ENCODE data around the gene LYRM4. TPM values are rescaled to one million over a fixed set of nuclear protein-coding genes. Genes with fewer than 3 reads are reported as not detected.

Gene LYRM4
- polyA plus RNA-seq, 1 donor from 2014 or later: 29.3 TPM

DNA sequence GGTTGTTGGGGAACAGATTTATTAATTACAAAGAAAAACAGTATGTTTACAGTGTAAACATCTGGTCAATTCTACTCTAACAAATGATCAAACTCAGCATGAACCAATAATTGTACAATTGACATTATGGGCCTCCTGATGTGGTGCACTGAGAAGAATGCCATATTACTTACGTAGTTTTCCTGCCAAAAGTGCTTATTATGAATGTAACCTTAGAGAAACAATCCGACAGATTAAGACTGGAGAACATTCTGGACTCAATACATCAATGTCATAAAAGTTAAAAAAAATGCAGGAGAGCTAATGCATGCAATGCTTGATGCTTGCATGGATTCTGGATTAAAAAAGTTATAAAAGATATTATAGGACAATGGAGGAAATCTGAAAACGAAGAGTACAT is 69.0 kb downstream of the LYRM4 start:
- Histone ChIP-seq H3K27me3 (ENCODE audit: insufficient read depth, low read depth, low read length) (no peaks in the 10 kb centered on the region), H2AFZ (ENCODE audit: low read depth, low read length) (no peak overlapping the region), H3K27ac (ENCODE audit: low read length) (no peak overlapping the region), H3K4me3 (ENCODE audit: low read length) (no peak overlapping the region), H3K9me3 (ENCODE audit: low read length) (no peaks in the 10 kb centered on the region), H3K79me2 (replicated peaks; ENCODE audit: insufficient read depth, low read length) (no peaks in the 10 kb centered on the region), H3K4me2 (ENCODE audit: low read length) (no peak overlapping the region), H3K36me3 (ENCODE audit: insufficient read depth, low read length) (no peaks in the 10 kb centered on the region), H3K9me2 (ENCODE audit: insufficient read depth, low read length) (no peaks in the 10 kb centered on the region), H4K20me1 (ENCODE audit: insufficient read depth) (no peaks in the 10 kb centered on the region), H3F3A (ENCODE audit: insufficient read depth, low read length, poor library complexity, severe bottlenecking) (no peaks in the 10 kb centered on the region), H3K9ac (ENCODE audit: low read length) (no peak overlapping the region)
- TF ChIP-seq EP300 (conservative IDR thresholded peaks at IDR 0.05; ENCODE audit: poor library complexity, severe bottlenecking) (no peak), POLR2AphosphoS5 (IDR thresholded peaks at IDR 0.05) (no peak), TAF1 (IDR thresholded peaks at IDR 0.05; ENCODE audit: low read depth) (no peak), MXI1 (conservative IDR thresholded peaks at IDR 0.05; ENCODE audit: poor library complexity, severe bottlenecking) (no peak), EZH2 (IDR thresholded peaks at IDR 0.05; ENCODE audit: borderline replicate concordance, insufficient read depth, low read length, poor library complexity, severe bottlenecking) (no peak), RAD21 (conservative IDR thresholded peaks at IDR 0.05) (no peak), SMC3 (conservative IDR thresholded peaks at IDR 0.05; ENCODE audit: poor library complexity) (no peak)
- TF ChIP-seq, protein P1, sequence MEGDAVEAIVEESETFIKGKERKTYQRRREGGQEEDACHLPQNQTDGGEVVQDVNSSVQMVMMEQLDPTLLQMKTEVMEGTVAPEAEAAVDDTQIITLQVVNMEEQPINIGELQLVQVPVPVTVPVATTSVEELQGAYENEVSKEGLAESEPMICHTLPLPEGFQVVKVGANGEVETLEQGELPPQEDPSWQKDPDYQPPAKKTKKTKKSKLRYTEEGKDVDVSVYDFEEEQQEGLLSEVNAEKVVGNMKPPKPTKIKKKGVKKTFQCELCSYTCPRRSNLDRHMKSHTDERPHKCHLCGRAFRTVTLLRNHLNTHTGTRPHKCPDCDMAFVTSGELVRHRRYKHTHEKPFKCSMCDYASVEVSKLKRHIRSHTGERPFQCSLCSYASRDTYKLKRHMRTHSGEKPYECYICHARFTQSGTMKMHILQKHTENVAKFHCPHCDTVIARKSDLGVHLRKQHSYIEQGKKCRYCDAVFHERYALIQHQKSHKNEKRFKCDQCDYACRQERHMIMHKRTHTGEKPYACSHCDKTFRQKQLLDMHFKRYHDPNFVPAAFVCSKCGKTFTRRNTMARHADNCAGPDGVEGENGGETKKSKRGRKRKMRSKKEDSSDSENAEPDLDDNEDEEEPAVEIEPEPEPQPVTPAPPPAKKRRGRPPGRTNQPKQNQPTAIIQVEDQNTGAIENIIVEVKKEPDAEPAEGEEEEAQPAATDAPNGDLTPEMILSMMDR (IDR thresholded peaks at IDR 0.05; ENCODE audit: poor library complexity, severe bottlenecking): no peak
- TF ChIP-seq, protein P2, sequence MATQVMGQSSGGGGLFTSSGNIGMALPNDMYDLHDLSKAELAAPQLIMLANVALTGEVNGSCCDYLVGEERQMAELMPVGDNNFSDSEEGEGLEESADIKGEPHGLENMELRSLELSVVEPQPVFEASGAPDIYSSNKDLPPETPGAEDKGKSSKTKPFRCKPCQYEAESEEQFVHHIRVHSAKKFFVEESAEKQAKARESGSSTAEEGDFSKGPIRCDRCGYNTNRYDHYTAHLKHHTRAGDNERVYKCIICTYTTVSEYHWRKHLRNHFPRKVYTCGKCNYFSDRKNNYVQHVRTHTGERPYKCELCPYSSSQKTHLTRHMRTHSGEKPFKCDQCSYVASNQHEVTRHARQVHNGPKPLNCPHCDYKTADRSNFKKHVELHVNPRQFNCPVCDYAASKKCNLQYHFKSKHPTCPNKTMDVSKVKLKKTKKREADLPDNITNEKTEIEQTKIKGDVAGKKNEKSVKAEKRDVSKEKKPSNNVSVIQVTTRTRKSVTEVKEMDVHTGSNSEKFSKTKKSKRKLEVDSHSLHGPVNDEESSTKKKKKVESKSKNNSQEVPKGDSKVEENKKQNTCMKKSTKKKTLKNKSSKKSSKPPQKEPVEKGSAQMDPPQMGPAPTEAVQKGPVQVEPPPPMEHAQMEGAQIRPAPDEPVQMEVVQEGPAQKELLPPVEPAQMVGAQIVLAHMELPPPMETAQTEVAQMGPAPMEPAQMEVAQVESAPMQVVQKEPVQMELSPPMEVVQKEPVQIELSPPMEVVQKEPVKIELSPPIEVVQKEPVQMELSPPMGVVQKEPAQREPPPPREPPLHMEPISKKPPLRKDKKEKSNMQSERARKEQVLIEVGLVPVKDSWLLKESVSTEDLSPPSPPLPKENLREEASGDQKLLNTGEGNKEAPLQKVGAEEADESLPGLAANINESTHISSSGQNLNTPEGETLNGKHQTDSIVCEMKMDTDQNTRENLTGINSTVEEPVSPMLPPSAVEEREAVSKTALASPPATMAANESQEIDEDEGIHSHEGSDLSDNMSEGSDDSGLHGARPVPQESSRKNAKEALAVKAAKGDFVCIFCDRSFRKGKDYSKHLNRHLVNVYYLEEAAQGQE (IDR thresholded peaks at IDR 0.05; ENCODE audit: borderline replicate concordance): no peak

DNA sequence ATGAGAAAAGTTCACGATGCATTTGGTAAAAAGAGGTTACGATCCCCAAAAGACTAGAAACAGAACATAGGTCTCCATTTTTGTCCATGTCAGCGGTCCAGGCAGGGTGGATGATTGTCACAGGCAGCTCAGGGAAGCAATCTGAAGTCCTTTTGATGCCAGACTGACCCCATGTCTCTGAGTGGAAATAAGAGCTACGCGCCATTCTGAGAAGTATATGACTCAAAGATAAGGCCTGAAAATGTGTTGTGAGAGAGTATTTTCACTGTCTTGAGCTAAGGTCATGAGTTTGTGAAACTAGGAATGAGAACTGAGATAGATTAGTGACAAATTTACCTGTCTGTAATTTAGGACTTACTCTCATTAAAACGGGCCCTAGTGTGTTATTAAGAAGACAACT is 69.5 kb downstream of the LYRM4 start:
- H3K79me2 ChIP-seq (replicated peaks; ENCODE audit: insufficient read depth, low read length): no peaks in the 10 kb centered on the region
- H3K27ac ChIP-seq (ENCODE audit: low read length): no peak overlapping the region
- no peaks in the 10 kb centered on the region for H3F3A ChIP-seq (ENCODE audit: insufficient read depth, low read length, poor library complexity, severe bottlenecking)
- no peak overlapping the region for H2AFZ ChIP-seq (ENCODE audit: low read depth, low read length)
- TF ChIP-seq, protein P2 (IDR thresholded peaks at IDR 0.05; ENCODE audit: borderline replicate concordance): no peak
- TF ChIP-seq RAD21 (conservative IDR thresholded peaks at IDR 0.05): no peak
- no peak for TF ChIP-seq MXI1 (conservative IDR thresholded peaks at IDR 0.05; ENCODE audit: poor library complexity, severe bottlenecking)
- TF ChIP-seq EP300 (conservative IDR thresholded peaks at IDR 0.05; ENCODE audit: poor library complexity, severe bottlenecking): no peak
- TF ChIP-seq POLR2AphosphoS5 (IDR thresholded peaks at IDR 0.05): no peak
- TF ChIP-seq EZH2 (IDR thresholded peaks at IDR 0.05; ENCODE audit: borderline replicate concordance, insufficient read depth, low read length, poor library complexity, severe bottlenecking): no peak
- TF ChIP-seq, protein P1 (IDR thresholded peaks at IDR 0.05; ENCODE audit: poor library complexity, severe bottlenecking): no peak
- TF ChIP-seq SMC3 (conservative IDR thresholded peaks at IDR 0.05; ENCODE audit: poor library complexity): no peak
- no peak for TF ChIP-seq TAF1 (IDR thresholded peaks at IDR 0.05; ENCODE audit: low read depth)
- no peak overlapping the region for H3K9ac ChIP-seq (ENCODE audit: low read length)
- no peaks in the 10 kb centered on the region for H3K27me3 ChIP-seq (ENCODE audit: insufficient read depth, low read depth, low read length)
- no peak overlapping the region for H3K4me3 ChIP-seq (ENCODE audit: low read length)
- H3K9me3 ChIP-seq (ENCODE audit: low read length): no peaks in the 10 kb centered on the region
- H3K36me3 ChIP-seq (ENCODE audit: insufficient read depth, low read length): no peaks in the 10 kb centered on the region
- no peak overlapping the region for H3K4me2 ChIP-seq (ENCODE audit: low read length)
- no peaks in the 10 kb centered on the region for H4K20me1 ChIP-seq (ENCODE audit: insufficient read depth)
- no peaks in the 10 kb centered on the region for H3K9me2 ChIP-seq (ENCODE audit: insufficient read depth, low read length)

Measured in neural cell (in vitro differentiated cells).